ENCODE data around the gene EMILIN1.
"Not testable (repeated sequence)": the region's sequence is repeated elsewhere in the genome, so short reads cannot be mapped to it uniquely, and the experiment has no call there.

DNA sequence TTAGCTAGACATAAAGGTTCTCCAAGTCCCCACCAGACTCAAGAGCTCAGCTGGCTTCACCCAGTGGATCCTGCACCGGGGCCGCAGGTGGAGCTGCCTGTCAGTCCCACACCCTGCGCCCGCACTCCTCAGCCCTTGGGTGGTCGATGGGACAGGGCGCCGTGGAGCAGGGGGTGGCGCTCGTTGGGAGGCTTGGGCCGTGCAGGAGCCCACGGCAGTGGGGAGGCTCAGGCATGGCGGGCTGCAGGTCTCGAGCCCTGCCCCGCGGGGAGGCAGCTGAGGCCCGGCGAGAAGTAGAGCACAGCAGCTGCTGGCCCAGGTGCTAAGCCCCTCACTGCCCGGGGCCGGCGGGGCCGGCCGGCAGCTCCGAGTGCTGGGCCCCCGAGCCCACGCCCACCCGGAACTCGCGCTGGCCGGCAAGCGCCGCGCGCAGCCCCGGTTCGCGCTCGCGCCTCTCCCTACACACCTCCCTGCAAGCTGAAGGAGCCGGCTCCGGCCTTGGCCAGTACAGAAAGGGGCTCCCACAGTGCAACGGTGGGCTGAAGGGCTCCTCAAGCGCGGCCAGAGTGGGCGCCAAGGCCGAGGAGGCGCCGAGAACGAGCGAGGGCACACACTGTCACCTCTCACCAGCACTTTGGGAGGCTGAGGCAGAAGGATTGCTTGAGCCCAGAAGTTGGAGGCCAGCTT, 33.1 kb downstream of the EMILIN1 start:
- not testable (repeated sequence) for TF ChIP-seq RFX5 (IDR thresholded peaks at IDR 0.05; ENCODE audit: low read depth, low read length); CTCF (IDR thresholded peaks at IDR 0.05 in 2 of 3, conservative IDR thresholded peaks at IDR 0.05 in 1 of 3; ENCODE audit: control insufficient read depth in 2 of 3, extremely low read depth in 1 of 3, insufficient read depth in 1 of 3, low read depth in 3 of 3, low read length in 3 of 3); POLR2A (IDR thresholded peaks at IDR 0.05; ENCODE audit: low read depth, low read length); SPI1 (IDR thresholded peaks at IDR 0.05; ENCODE audit: borderline replicate concordance, insufficient read depth, low read depth, low read length); BRCA1 (IDR thresholded peaks at IDR 0.05; ENCODE audit: low read depth, low read length); POLR2AphosphoS5 (IDR thresholded peaks at IDR 0.05; ENCODE audit: low read length); RELB (IDR thresholded peaks at IDR 0.05; ENCODE audit: low read depth); HDAC2 (IDR thresholded peaks at IDR 0.05); CBX3 (IDR thresholded peaks at IDR 0.05; ENCODE audit: borderline replicate concordance, low read depth)

Data from GM12878 (cell line).